Naive thymus-derived CD4-positive, alpha-beta T cell (primary cell): Measurements from ENCODE around the gene KIF26B. TPM values are rescaled to one million over a fixed set of nuclear protein-coding genes. Genes with fewer than 3 reads are reported as not detected.

ENCODE experiments used
- ATAC-seq: fragments of 150-1000 bp; cut with Tn5 transposase; 2 replicates; pipeline ENCODE4 v1.10.0; 2021; ENCODE audit warnings: mild to moderate bottlenecking, moderate library complexity
- CTCF ChIA-PET: fragments of 350-600 bp; sonication (Branson Sonifier 250); formaldehyde crosslinking; loops from one replicate; lab custom pipeline; 2021; ENCODE audit warnings: antibody characterized with exemption; lab: Charles Lee
- POLR2A ChIA-PET: fragments of 350-600 bp; sonication (Branson Sonifier 250); formaldehyde crosslinking; loops from one replicate; lab custom pipeline; 2021; ENCODE audit warnings: antibody characterized with exemption, inconsistent platforms; lab: Charles Lee
- DNase-seq, 9 donors: peaks; one replicate each; pipeline versions ENCODE4 v3.0.0 to v3.0.0-alpha.2; 2020 to 2022; ENCODE audit warnings: mixed read lengths in 1 of 9
- H3K27ac ChIP-seq: one replicate; pipeline ENCODE4 v1.7.0; 2013; ENCODE audit warnings: mild to moderate bottlenecking, low read depth, low read length, moderate library complexity
- H3K27me3 ChIP-seq, 2 donors: one replicate each; pipeline ENCODE4 v1.7.0; 2013; ENCODE audit warnings: low read length in 2 of 2, mild to moderate bottlenecking in 2 of 2, moderate library complexity in 2 of 2; ENCODE audit not compliant: control insufficient read depth in 2 of 2, insufficient read depth in 2 of 2
- H3K36me3 ChIP-seq, 3 experiments: 1 replicate in 2 of 3; 2 replicates in 1 of 3; pipeline ENCODE4 v1.7.0; 2013; ENCODE audit warnings: low read length in 3 of 3, mild to moderate bottlenecking in 3 of 3, moderate library complexity in 1 of 3; ENCODE audit not compliant: insufficient read depth in 3 of 3, control insufficient read depth in 2 of 3
- H3K4me1 ChIP-seq, 2 donors: one replicate each; pipeline ENCODE4 v1.7.0; 2013; ENCODE audit warnings: low read length in 2 of 2, mild to moderate bottlenecking in 2 of 2, moderate library complexity in 1 of 2; ENCODE audit not compliant: control insufficient read depth in 2 of 2, insufficient read depth in 2 of 2
- H3K4me3 ChIP-seq: 2 replicates; pipeline ENCODE4 v1.7.0; 2013; ENCODE audit warnings: mild to moderate bottlenecking, low read length
- H3K9me3 ChIP-seq, 3 experiments: 1 replicate in 2 of 3; 2 replicates in 1 of 3; pipeline ENCODE4 v1.7.0; 2013; ENCODE audit warnings: low read length in 3 of 3; ENCODE audit not compliant: control insufficient read depth in 2 of 3
- H3K27ac Mint-ChIP-seq, 9 donors: one replicate each; pipeline ENCODE4 v1.8.0; 2020 to 2022; ENCODE audit warnings: mixed read lengths in 9 of 9, mild to moderate bottlenecking in 8 of 9, moderate library complexity in 5 of 9, inconsistent platforms in 2 of 9
- H3K27me3 Mint-ChIP-seq, 5 donors: one replicate each; pipeline ENCODE4 v1.8.0; 2021 to 2022; ENCODE audit warnings: mixed read lengths in 5 of 5, mild to moderate bottlenecking in 1 of 5
- H3K36me3 Mint-ChIP-seq, 5 donors: one replicate each; pipeline ENCODE4 v1.8.0; 2020 to 2022; ENCODE audit warnings: mixed read lengths in 5 of 5, mild to moderate bottlenecking in 3 of 5, inconsistent platforms in 1 of 5
- H3K4me1 Mint-ChIP-seq, 7 donors: one replicate each; pipeline ENCODE4 v1.8.0; 2020 to 2022; ENCODE audit warnings: mixed read lengths in 7 of 7, mild to moderate bottlenecking in 3 of 7, inconsistent platforms in 1 of 7
- H3K4me3 Mint-ChIP-seq, 10 donors: one replicate each; pipeline ENCODE4 v1.8.0; 2020 to 2022; ENCODE audit warnings: mild to moderate bottlenecking in 10 of 10, mixed read lengths in 10 of 10, moderate library complexity in 6 of 10, inconsistent platforms in 2 of 10
- H3K9me3 Mint-ChIP-seq, 11 donors: one replicate each; pipeline ENCODE4 v1.8.0; 2020 to 2022; ENCODE audit warnings: mixed read lengths in 11 of 11, mild to moderate bottlenecking in 4 of 11, inconsistent platforms in 1 of 11, moderate library complexity in 1 of 11
- intact Hi-C, 2 donors: fragments of 100-400 bp; cut with micrococcal nuclease; formaldehyde crosslinking; loops; one replicate each; pipeline ENCODE4 v1.15.1; 2023
- polyA plus RNA-seq, 2 donors: library from polyadenylated mRNA; unstranded; fragments of 300-500 nt; fragmentation: Illumina TruSeq; gene quantifications; one replicate each; pipeline ENCODE4 v1.2.3, GENCODE V29; 2021
- total RNA-seq, 6 experiments: library from RNA in 5 of 6; stranded (reverse) in 5 of 6; gene quantifications; 1 replicate in 5 of 6; 2 replicates in 1 of 6; pipeline ENCODE4 v1.2.3 and lab custom pipeline; 2021 to 2026

KIF26B gene
- total and polyA plus RNA-seq, 7 experiments from 2014 or later = 0.06 to 0.24 (median 0.21) TPM; not detected in 4

GRCh38 chr1:245212221-245212710 is 57.5 kb downstream of the KIF26B start:
- intact Hi-C loops = no loop called here
- no peak overlapping the region for H3K27ac ChIP-seq
- H3K4me3 Mint-ChIP-seq = no peak overlapping the region
- H3K9me3 Mint-ChIP-seq = peaks cover 0 to 23% (median 2%) of the 10 kb centered on the region in 11 donors
- peaks cover 0 to 7% (median 0%) of the 10 kb centered on the region in 5 donors for H3K27me3 Mint-ChIP-seq
- DNase-seq (no peak), ATAC-seq (no peak)
- POLR2A ChIA-PET = no interaction called here
- H3K27me3 ChIP-seq = no peaks in the 10 kb centered on the region
- H3K9me3 ChIP-seq = peaks cover 0 to 4% (median 0%) of the 10 kb centered on the region in 3 experiments
- H3K36me3 Mint-ChIP-seq = peaks cover 0 to 3% (median 0%) of the 10 kb centered on the region in 5 donors
- no peaks in the 10 kb centered on the region for H3K4me1 ChIP-seq
- H3K36me3 ChIP-seq = no peaks in the 10 kb centered on the region
- CTCF ChIA-PET = no interaction called here
- H3K27ac Mint-ChIP-seq = no peak overlapping the region
- H3K4me1 Mint-ChIP-seq = no peaks in the 10 kb centered on the region
- no peak overlapping the region for H3K4me3 ChIP-seq

GRCh38 chr1:245213066-245213831 is 58.5 kb downstream of the KIF26B start:
- DNase-seq (no peak), ATAC-seq (no peak)
- no peaks in the 10 kb centered on the region for H3K4me1 Mint-ChIP-seq
- Histone ChIP-seq H3K9me3 (no peaks in the 10 kb centered on the region), H3K4me1 (no peaks in the 10 kb centered on the region), H3K36me3 (no peaks in the 10 kb centered on the region), H3K27ac (no peak overlapping the region), H3K4me3 (no peak overlapping the region), H3K27me3 (no peaks in the 10 kb centered on the region)
- ChIA-PET CTCF (no interaction called here), POLR2A (no interaction called here)
- peaks cover 0 to 7% (median 0%) of the 10 kb centered on the region in 5 donors for H3K27me3 Mint-ChIP-seq
- no peak overlapping the region for H3K27ac Mint-ChIP-seq
- H3K36me3 Mint-ChIP-seq = peaks cover 0 to 3% (median 0%) of the 10 kb centered on the region in 5 donors
- no peak overlapping the region for H3K4me3 Mint-ChIP-seq
- intact Hi-C loops = no loop called here
- H3K9me3 Mint-ChIP-seq = peaks cover 0 to 14% (median 0%) of the 10 kb centered on the region in 11 donors

GRCh38 chr1:245215071-245215470 is 60.3 kb downstream of the KIF26B start:
- no peaks in the 10 kb centered on the region for H3K9me3 Mint-ChIP-seq
- H3K27me3 ChIP-seq = no peaks in the 10 kb centered on the region
- H3K9me3 ChIP-seq = no peaks in the 10 kb centered on the region
- ChIA-PET POLR2A (no interaction called here), CTCF (no interaction called here)
- no peak for DNase-seq
- peaks cover 0 to 7% (median 0%) of the 10 kb centered on the region in 5 donors for H3K27me3 Mint-ChIP-seq
- intact Hi-C loops = no loop called here
- no peak overlapping the region for H3K27ac Mint-ChIP-seq
- H3K27ac ChIP-seq = no peak overlapping the region
- no peaks in the 10 kb centered on the region for H3K4me1 Mint-ChIP-seq
- H3K4me1 ChIP-seq = no peaks in the 10 kb centered on the region
- H3K4me3 ChIP-seq = no peak overlapping the region
- H3K36me3 Mint-ChIP-seq = no peaks in the 10 kb centered on the region
- H3K36me3 ChIP-seq = no peaks in the 10 kb centered on the region
- ATAC-seq = no peak
- no peak overlapping the region for H3K4me3 Mint-ChIP-seq

GRCh38 chr1:245216366-245217115 is 61.8 kb downstream of the KIF26B start:
- H3K4me1 Mint-ChIP-seq = no peaks in the 10 kb centered on the region
- POLR2A ChIA-PET = no interaction called here
- intact Hi-C loops = no loop called here

GRCh38 chr1:245217853-245218608 is 63.2 kb downstream of the KIF26B start:
- Histone ChIP-seq H3K4me3 (no peak overlapping the region), H3K9me3 (no peaks in the 10 kb centered on the region), H3K36me3 (no peaks in the 10 kb centered on the region), H3K4me1 (no peaks in the 10 kb centered on the region), H3K27ac (no peak overlapping the region), H3K27me3 (no peaks in the 10 kb centered on the region)
- ChIA-PET CTCF (no interaction called here), POLR2A (no interaction called here)
- Mint-ChIP-seq H3K36me3 (no peaks in the 10 kb centered on the region), H3K9me3 (no peaks in the 10 kb centered on the region), H3K4me1 (no peaks in the 10 kb centered on the region), H3K4me3 (no peak overlapping the region), H3K27me3 (peaks cover 0 to 7% (median 0%) of the 10 kb centered on the region in 5 donors), H3K27ac (no peak overlapping the region)
- ATAC-seq (no peak), DNase-seq (no peak)
- intact Hi-C loops = no loop called here

More at GRCh38 chr1:245216366-245217115, 61.8 kb downstream of the KIF26B start:
- Histone ChIP-seq H3K36me3 (no peaks in the 10 kb centered on the region), H3K27ac (no peak overlapping the region), H3K4me1 (no peaks in the 10 kb centered on the region), H3K27me3 (no peaks in the 10 kb centered on the region), H3K4me3 (no peak overlapping the region), H3K9me3 (no peaks in the 10 kb centered on the region)
- Mint-ChIP-seq H3K27me3 (peaks cover 0 to 7% (median 0%) of the 10 kb centered on the region in 5 donors), H3K27ac (no peak overlapping the region), H3K4me3 (no peak overlapping the region), H3K9me3 (no peaks in the 10 kb centered on the region), H3K36me3 (no peaks in the 10 kb centered on the region)
- DNase-seq (no peak), ATAC-seq (no peak)
- CTCF ChIA-PET = interaction anchor here (0.6 kb wide), 1 partner anchor 11 kb away, joined by 3 read pairs; no protein-coding TSS in a partner anchor

GRCh38 chr1:245220381-245220985 is 65.7 kb downstream of the KIF26B start:
- intact Hi-C loops = no loop called here
- CTCF ChIA-PET = no interaction called here
- H3K27ac Mint-ChIP-seq = no peak overlapping the region

More at GRCh38 chr1:245220381-245220985, 65.7 kb downstream of the KIF26B start:
- POLR2A ChIA-PET = no interaction called here
- Mint-ChIP-seq H3K4me1 (no peaks in the 10 kb centered on the region), H3K4me3 (no peak overlapping the region), H3K9me3 (peaks cover 0 to 2% (median 0%) of the 10 kb centered on the region in 11 donors), H3K36me3 (no peaks in the 10 kb centered on the region), H3K27me3 (peaks cover 0 to 6% (median 0%) of the 10 kb centered on the region in 5 donors)
- Histone ChIP-seq H3K4me1 (no peaks in the 10 kb centered on the region), H3K36me3 (no peaks in the 10 kb centered on the region), H3K4me3 (no peak overlapping the region), H3K9me3 (no peaks in the 10 kb centered on the region), H3K27me3 (no peaks in the 10 kb centered on the region), H3K27ac (no peak overlapping the region)
- DNase-seq (no peak), ATAC-seq (no peak)
